ENCODE results near the gene PPP2R2D. TPM values are rescaled to one million over a fixed set of nuclear protein-coding genes. Genes with fewer than 3 reads are reported as not detected.
A peak's percentile ranks its signal among the peaks of the same experiment; 100 is the strongest.

The PPP2R2D gene
- total RNA-seq, 1 experiment from 2014 or later: 41.0 TPM

- no TSS peak for BruUV-seq (replicated peaks)
- intact Hi-C loops (cut with micrococcal nuclease; ENCODE audit: unreplicated experiment) (no loop called here), in situ Hi-C loops (cut with HindIII; ENCODE audit: low pct_unique_long_range_greater_than_20kb, low sequenced_read_pairs) (no loop called here)
- TF ChIP-seq, protein P1, sequence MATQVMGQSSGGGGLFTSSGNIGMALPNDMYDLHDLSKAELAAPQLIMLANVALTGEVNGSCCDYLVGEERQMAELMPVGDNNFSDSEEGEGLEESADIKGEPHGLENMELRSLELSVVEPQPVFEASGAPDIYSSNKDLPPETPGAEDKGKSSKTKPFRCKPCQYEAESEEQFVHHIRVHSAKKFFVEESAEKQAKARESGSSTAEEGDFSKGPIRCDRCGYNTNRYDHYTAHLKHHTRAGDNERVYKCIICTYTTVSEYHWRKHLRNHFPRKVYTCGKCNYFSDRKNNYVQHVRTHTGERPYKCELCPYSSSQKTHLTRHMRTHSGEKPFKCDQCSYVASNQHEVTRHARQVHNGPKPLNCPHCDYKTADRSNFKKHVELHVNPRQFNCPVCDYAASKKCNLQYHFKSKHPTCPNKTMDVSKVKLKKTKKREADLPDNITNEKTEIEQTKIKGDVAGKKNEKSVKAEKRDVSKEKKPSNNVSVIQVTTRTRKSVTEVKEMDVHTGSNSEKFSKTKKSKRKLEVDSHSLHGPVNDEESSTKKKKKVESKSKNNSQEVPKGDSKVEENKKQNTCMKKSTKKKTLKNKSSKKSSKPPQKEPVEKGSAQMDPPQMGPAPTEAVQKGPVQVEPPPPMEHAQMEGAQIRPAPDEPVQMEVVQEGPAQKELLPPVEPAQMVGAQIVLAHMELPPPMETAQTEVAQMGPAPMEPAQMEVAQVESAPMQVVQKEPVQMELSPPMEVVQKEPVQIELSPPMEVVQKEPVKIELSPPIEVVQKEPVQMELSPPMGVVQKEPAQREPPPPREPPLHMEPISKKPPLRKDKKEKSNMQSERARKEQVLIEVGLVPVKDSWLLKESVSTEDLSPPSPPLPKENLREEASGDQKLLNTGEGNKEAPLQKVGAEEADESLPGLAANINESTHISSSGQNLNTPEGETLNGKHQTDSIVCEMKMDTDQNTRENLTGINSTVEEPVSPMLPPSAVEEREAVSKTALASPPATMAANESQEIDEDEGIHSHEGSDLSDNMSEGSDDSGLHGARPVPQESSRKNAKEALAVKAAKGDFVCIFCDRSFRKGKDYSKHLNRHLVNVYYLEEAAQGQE (IDR thresholded peaks at IDR 0.05; ENCODE audit: insufficient read depth in 1 of 2, low read depth in 2 of 2, low read length in 1 of 2): no peak
- TF ChIP-seq TCF7L2 (IDR thresholded peaks at IDR 0.05; ENCODE audit: low read depth, low read length) (no peak), POLR2AphosphoS5 (IDR thresholded peaks at IDR 0.05; ENCODE audit: low read depth, low read length) (no peak), SIN3A (IDR thresholded peaks at IDR 0.05; ENCODE audit: borderline replicate concordance, insufficient read depth, low read depth, low read length) (no peak), CTCF (IDR thresholded peaks at IDR 0.05) (no peak)
- H3K4me1 ChIP-seq (ENCODE audit: control insufficient read depth, insufficient read depth, low read length): peaks cover 5% of the 10 kb centered on the region; the same call in 1 of the 2 replicates
- ChIA-PET POLR2A (interaction anchor here (0.5 to 0.7 kb wide), 2 partner anchors 149 to 499 kb away, joined by 3 to 4 read pairs; no protein-coding TSS in a partner anchor), CTCF (interaction anchor here (0.7 to 0.9 kb wide), 2 partner anchors 26 to 146 kb away, joined by 3 read pairs; no protein-coding TSS in a partner anchor)
- no peaks in the 10 kb centered on the region for H3K36me3 ChIP-seq (ENCODE audit: control insufficient read depth, insufficient read depth, low read length)
- no peak overlapping the region for H3K4me3 ChIP-seq (ENCODE audit: low read depth in 2 of 2, low read length in 2 of 2)
- DNase-seq (ENCODE audit: low read depth, low spot score) (no peak), ATAC-seq (no peak)
- no peaks in the 10 kb centered on the region for H3K9me3 ChIP-seq (ENCODE audit: control insufficient read depth, insufficient read depth, low read depth, low read length)
- H3K27me3 ChIP-seq (ENCODE audit: control insufficient read depth, insufficient read depth, low read length): no peaks in the 10 kb centered on the region
- H3K27ac ChIP-seq (ENCODE audit: low read length): no peak overlapping the region
Measured at GRCh38 chr10:131996466-131997365, 95.9 kb downstream of the PPP2R2D start.

- DNase-seq (ENCODE audit: low read depth, low spot score) (no peak), ATAC-seq (0 out of 2 replicates have a peak, but pooled peaks have one; percentile 20)
- Histone ChIP-seq H3K4me3 (ENCODE audit: low read depth in 2 of 2, low read length in 2 of 2) (no peak overlapping the region), H3K4me1 (ENCODE audit: control insufficient read depth, insufficient read depth, low read length) (peaks cover 5% of the 10 kb centered on the region; the same call in 1 of the 2 replicates), H3K36me3 (ENCODE audit: control insufficient read depth, insufficient read depth, low read length) (no peaks in the 10 kb centered on the region), H3K27ac (ENCODE audit: low read length) (peak overlapping the region; percentile 14; the same call in 1 of the 2 replicates), H3K27me3 (ENCODE audit: control insufficient read depth, insufficient read depth, low read length) (no peaks in the 10 kb centered on the region), H3K9me3 (ENCODE audit: control insufficient read depth, insufficient read depth, low read depth, low read length) (no peaks in the 10 kb centered on the region)
- intact Hi-C loops (cut with micrococcal nuclease; ENCODE audit: unreplicated experiment): no loop called here
- ChIA-PET CTCF (interaction anchor here (0.6 kb wide), 1 partner anchor 31 kb away, joined by 8 read pairs; no protein-coding TSS in a partner anchor), POLR2A (interaction anchor here (0.6 to 0.7 kb wide), 2 partner anchors 148 to 150 kb away, joined by 3 read pairs; no protein-coding TSS in a partner anchor)
- no peak for TF ChIP-seq POLR2AphosphoS5 (IDR thresholded peaks at IDR 0.05; ENCODE audit: low read depth, low read length)
- no peak for TF ChIP-seq SIN3A (IDR thresholded peaks at IDR 0.05; ENCODE audit: borderline replicate concordance, insufficient read depth, low read depth, low read length)
- TF ChIP-seq TCF7L2 (IDR thresholded peaks at IDR 0.05; ENCODE audit: low read depth, low read length): no peak
- TF ChIP-seq, protein P1 (IDR thresholded peaks at IDR 0.05; ENCODE audit: insufficient read depth in 1 of 2, low read depth in 2 of 2, low read length in 1 of 2): no peak
- no peak for TF ChIP-seq CTCF (IDR thresholded peaks at IDR 0.05)
- in situ Hi-C loops (cut with HindIII; ENCODE audit: low pct_unique_long_range_greater_than_20kb, low sequenced_read_pairs): no loop called here
- no TSS peak for BruUV-seq (replicated peaks)
Measured at GRCh38 chr10:131997366-131998049, 96.7 kb downstream of the PPP2R2D start.
